HCT116 (cell line): ENCODE data around the gene ZRANB1.

Experiments
- CBX3 ChIP-seq: IDR thresholded peaks from 2 replicates; pipeline ENCODE4 v1.6.1; 2012; ENCODE audit warnings: low read depth
- CTCF ChIP-seq, 3 experiments: fragments of 200-600 bp in 1 of 3; sonication (generic) in 1 of 3; IDR thresholded peaks in 2 of 3; conservative IDR thresholded peaks in 1 of 3; 2 replicates each; pipeline ENCODE4 v1.5.1; 2012 to 2017; ENCODE audit warnings: low read depth in 2 of 3, low read length in 2 of 3, antibody characterized with exemption in 1 of 3, borderline replicate concordance in 1 of 3, control low read depth in 1 of 3, mild to moderate bottlenecking in 1 of 3, mixed read lengths in 1 of 3, mixed run types in 1 of 3, moderate library complexity in 1 of 3; ENCODE audit not compliant: insufficient read depth in 1 of 3
- EZH2 ChIP-seq: fragments of 200-600 bp; sonication (generic); IDR thresholded peaks from 2 replicates; pipeline ENCODE4 v1.6.1; 2017; ENCODE audit warnings: antibody characterized with exemption, mixed run types
- FOSL1 ChIP-seq: IDR thresholded peaks from 2 replicates; pipeline ENCODE4 v1.6.1; 2012; ENCODE audit warnings: low read depth
- POLR2A ChIP-seq: IDR thresholded peaks from 2 replicates; pipeline ENCODE4 v1.7.0; 2011; ENCODE audit warnings: borderline replicate concordance; ENCODE audit not compliant: insufficient read depth, insufficient read length; ENCODE audit errors: extremely low read depth
- POLR2AphosphoS5 ChIP-seq: IDR thresholded peaks from 2 replicates; pipeline ENCODE4 v1.6.1; 2011; ENCODE audit warnings: mild to moderate bottlenecking, low read depth, low read length, moderate library complexity
- RAD21 ChIP-seq: IDR thresholded peaks from 2 replicates; pipeline ENCODE4 v1.6.1; 2012; ENCODE audit warnings: low read depth, mild to moderate bottlenecking
- SP1 ChIP-seq: IDR thresholded peaks from 2 replicates; pipeline ENCODE4 v1.6.1; 2012; ENCODE audit warnings: low read depth
- YY1 ChIP-seq: IDR thresholded peaks from 2 replicates; pipeline ENCODE4 v1.6.1; 2011; ENCODE audit warnings: low read length, low read depth, moderate library complexity, mild to moderate bottlenecking; ENCODE audit not compliant: insufficient replicate concordance; ENCODE audit errors: extremely low read depth
- TF ChIP-seq, protein P1 (sequence below): IDR thresholded peaks from 2 replicates; pipeline ENCODE4 v1.6.1; 2012; ENCODE audit warnings: low read depth

- TF ChIP-seq CTCF (IDR thresholded peaks at IDR 0.05 in 2 of 3, conservative IDR thresholded peaks at IDR 0.05 in 1 of 3; ENCODE audit: borderline replicate concordance in 1 of 3, insufficient read depth in 1 of 3, low read depth in 2 of 3, low read length in 2 of 3) (no peak), FOSL1 (no peak), RAD21 (no peak), EZH2 (no peak), YY1 (no peak), CBX3 (no peak), POLR2AphosphoS5 (0 out of 2 replicates have a peak, but pooled peaks have one; percentile 17), POLR2A (no peak), SP1 (no peak)
- TF ChIP-seq, protein P1, sequence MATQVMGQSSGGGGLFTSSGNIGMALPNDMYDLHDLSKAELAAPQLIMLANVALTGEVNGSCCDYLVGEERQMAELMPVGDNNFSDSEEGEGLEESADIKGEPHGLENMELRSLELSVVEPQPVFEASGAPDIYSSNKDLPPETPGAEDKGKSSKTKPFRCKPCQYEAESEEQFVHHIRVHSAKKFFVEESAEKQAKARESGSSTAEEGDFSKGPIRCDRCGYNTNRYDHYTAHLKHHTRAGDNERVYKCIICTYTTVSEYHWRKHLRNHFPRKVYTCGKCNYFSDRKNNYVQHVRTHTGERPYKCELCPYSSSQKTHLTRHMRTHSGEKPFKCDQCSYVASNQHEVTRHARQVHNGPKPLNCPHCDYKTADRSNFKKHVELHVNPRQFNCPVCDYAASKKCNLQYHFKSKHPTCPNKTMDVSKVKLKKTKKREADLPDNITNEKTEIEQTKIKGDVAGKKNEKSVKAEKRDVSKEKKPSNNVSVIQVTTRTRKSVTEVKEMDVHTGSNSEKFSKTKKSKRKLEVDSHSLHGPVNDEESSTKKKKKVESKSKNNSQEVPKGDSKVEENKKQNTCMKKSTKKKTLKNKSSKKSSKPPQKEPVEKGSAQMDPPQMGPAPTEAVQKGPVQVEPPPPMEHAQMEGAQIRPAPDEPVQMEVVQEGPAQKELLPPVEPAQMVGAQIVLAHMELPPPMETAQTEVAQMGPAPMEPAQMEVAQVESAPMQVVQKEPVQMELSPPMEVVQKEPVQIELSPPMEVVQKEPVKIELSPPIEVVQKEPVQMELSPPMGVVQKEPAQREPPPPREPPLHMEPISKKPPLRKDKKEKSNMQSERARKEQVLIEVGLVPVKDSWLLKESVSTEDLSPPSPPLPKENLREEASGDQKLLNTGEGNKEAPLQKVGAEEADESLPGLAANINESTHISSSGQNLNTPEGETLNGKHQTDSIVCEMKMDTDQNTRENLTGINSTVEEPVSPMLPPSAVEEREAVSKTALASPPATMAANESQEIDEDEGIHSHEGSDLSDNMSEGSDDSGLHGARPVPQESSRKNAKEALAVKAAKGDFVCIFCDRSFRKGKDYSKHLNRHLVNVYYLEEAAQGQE, result no peak
Observed at GRCh38 chr10:125035136-125035535, 93.2 kb downstream of the ZRANB1 start.
